ENCODE data around the gene ACTN2.
"Not testable (repeated sequence)": the region's sequence is repeated elsewhere in the genome, so short reads cannot be mapped to it uniquely, and the experiment has no call there.

ACTN2 gene

DNA sequence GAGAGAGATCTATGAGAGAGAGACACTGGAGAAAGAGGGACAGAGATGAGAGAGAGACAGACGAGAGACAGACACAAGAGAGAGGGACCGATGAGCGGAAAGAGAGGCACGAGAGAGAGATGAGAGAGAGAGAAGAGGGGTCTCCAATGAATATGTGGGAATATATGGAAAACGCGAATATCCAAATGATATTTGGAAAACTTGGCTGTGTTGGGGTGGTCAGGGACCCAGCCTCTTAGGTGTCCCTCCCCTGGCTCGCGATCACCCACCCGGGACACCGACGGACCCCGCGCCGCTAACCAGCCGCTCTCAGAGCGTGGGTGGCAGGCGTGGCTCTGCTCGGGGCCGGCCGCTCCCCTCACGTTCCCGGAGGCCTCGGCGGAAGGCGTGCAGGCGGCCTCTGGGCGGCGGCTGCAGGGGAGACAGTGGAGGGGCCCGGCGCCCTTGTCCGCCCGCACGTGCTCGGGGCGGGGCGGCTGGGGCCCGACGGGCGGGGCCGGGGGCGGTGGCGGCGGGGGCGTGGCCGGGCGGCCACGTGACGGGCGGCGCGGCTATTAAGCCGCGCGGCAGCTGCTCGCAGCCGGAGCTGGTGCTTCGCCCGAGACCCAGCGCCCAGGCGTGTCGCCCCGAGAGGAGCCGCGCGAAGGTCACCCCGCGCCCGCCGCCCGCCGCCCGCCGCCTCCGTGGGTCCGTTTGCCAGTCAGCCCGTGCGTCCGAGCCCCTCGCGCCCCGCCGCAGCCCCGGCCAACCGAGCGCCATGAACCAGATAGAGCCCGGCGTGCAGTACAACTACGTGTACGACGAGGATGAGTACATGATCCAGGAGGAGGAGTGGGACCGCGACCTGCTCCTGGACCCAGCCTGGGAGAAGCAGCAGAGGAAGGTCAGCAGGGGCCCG, at the start of gene ACTN2:
TSS of gene ACTN2 (plus strand) at position 583 of the 898 bp plus-strand sequence. CDS start at position 758, 175 bp downstream.
- no peak for DNase-seq (ENCODE audit: low read depth in 2 of 2)

GRCh38 chr1:236638945-236639344, 47.4 kb upstream of the ACTN2 start:
- no peak for DNase-seq (ENCODE audit: low read depth in 2 of 2)

DNA sequence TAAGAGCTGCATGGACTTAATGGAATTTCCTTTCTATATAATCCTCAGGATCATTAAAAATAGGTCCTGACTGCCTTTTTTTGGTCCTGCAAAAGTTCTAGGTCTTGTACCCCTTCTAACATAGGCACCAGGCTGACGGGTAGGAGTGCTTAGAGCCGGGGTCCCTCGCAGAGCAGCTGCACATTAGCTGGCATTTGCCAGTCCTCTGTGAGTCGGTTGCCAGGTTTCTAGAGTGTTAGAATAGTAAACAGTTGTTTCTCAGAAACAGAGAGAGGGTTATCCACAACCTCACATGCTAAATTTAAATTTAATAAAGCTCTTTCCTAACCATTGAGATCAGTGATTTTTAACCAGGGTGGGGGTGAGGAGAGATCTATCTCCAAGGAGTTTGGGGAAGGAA, 46.6 kb upstream of the ACTN2 start:
- no peak for DNase-seq (ENCODE audit: low read depth in 2 of 2)

GRCh38 chr1:236642763-236643162, 43.5 kb upstream of the ACTN2 start:
- no peak for DNase-seq (ENCODE audit: low read depth in 2 of 2)

DNA sequence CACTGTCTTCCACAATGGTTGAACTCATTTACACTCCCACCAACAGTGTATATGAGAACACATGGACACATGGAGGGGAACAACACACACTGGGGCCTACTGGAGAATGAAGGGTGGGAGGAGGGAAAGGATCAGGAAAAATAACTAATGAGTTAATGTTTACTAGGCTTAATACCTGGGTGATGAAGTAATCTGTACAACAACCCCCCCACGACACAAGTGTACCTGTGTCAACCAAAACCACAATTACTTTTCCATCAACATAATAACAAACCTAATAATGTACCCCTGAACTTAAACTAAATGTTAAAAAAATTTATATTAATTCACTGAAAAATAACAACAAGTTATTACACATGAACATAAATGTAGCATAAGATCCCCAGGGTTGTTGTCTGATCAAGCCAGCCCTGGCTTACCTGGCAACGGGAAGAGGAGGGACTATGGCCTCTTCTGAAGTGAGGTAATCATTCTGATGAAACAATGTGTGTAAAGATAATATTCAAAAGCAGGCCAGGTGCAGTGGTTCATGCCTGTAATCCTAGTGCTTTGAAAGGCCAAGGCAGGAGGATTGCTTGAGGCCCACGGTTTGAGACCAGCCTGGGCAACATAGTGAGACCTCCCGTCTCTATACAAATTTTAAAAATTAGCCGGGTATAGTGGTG, 41.2 kb upstream of the ACTN2 start:
- DNase-seq (ENCODE audit: low read depth in 2 of 2) = no peak

GRCh38 chr1:236654511-236654910, 31.8 kb upstream of the ACTN2 start:
- DNase-seq (ENCODE audit: low read depth in 2 of 2) = no peak

DNA sequence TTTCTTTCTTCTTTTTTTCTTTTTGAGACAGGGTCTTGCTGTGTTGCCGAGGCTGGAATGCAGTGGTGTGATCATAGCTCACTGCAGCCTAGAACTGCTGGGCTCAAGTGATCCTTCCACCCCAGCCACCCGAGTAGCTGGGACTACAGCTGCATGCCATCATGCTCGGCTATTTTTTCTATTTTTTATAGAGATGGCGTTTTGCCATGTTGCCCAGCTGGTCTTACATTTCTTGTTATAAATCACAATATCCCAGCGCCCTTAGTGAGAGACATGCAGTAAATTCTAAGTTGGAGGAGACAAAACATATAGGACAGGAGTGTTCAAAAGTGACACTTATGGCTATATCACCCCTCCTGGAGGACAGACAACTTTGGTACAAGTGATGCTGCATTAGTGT, 31.3 kb upstream of the ACTN2 start:
- no peak for DNase-seq (ENCODE audit: low read depth in 2 of 2)

GRCh38 chr1:236657398-236657797, 28.9 kb upstream of the ACTN2 start:
- no peak for DNase-seq (ENCODE audit: low read depth in 2 of 2)

DNA sequence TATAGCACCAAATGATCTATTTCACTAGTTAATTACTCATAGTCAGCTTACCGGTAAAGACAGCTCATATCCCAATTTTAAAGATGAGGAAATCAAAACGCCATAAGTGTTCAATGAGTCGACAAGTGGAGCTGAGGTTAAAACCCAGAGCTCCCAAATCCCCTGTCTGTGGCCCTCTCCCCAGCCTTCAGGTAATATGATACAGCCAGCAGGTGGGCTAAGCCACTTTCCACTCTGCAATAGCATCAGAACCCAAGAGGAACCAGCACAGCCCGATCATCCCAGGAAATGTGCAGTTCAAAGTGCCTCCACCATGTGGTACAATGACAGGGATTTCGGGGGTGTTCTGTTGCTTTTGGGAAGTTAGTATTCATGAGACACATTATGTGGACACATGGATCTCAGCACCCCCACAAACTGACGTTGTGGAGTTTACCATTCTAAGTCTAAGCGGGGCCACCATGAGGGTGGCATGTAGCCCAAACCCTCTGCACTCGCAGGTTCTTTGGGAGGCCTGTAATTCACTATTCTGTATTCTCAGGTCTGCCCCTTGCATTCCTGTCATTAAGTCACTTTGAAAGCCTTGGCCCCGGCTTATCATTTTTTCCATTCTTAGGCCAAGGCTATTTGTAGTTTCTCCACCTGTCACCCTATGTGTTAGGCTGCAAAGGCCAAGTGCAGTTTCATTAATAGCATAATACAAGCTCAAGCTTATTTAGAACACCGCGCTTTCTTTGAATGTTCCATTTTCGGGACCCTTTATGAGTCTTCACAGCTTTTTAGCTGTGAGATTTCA, 26.3 kb upstream of the ACTN2 start:
- DNase-seq (ENCODE audit: low read depth in 2 of 2) = no peak

DNA sequence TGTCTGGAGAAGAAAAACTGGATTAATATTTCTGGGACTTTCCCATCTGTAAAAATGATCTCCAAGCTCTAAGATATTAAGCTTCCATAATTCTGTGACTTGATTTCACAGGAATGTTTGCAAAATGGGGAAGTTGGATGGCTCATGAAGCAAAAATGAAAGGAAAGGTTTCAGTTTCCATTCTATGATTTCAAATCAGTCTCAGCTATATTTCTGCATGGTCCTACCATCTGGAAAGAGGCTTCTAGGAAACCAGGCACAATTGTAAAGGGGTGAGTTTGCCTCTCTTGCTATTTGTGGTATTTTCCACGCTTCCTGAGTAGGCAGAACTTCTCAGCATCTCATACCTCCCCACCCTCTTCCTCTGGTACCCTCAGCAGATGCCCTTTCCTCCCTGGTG, 22.4 kb upstream of the ACTN2 start:
- DNase-seq (ENCODE audit: low read depth in 2 of 2) = no peak

GRCh38 chr1:236668909-236669308, 17.4 kb upstream of the ACTN2 start:
- DNase-seq (ENCODE audit: low read depth in 2 of 2) = not testable (repeated sequence)

GRCh38 chr1:236670060-236670459, 16.2 kb upstream of the ACTN2 start:
- DNase-seq (ENCODE audit: low read depth in 2 of 2) = no peak

- no peak for DNase-seq (ENCODE audit: low read depth in 2 of 2)
These were observed 12.9 kb upstream of the ACTN2 start for GRCh38 chr1:236673289-236673919.

- DNase-seq (ENCODE audit: low read depth in 2 of 2) = no peak
These were observed 8.6 kb upstream of the ACTN2 start for GRCh38 chr1:236677641-236678235.

DNA sequence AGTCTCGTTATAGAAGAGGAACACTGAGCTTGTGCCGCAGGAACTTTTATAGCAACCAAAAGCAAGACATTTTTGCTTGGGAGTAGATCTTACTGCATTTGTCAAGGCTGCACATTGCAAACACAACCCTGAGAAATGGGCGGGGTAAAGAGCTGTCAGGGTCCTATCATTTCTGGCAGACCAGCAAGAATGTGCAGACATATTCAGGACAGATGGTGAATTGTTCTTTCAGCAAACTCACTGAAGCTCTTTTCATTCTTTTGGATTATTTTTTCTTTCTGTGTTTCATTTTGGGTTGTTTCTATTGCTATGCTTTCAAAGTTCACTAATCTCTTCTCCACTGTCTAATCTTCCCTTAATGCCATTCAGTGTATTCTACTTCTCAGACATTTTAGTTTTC, 5.1 kb upstream of the ACTN2 start:
- no peak for DNase-seq (ENCODE audit: low read depth in 2 of 2)

DNA sequence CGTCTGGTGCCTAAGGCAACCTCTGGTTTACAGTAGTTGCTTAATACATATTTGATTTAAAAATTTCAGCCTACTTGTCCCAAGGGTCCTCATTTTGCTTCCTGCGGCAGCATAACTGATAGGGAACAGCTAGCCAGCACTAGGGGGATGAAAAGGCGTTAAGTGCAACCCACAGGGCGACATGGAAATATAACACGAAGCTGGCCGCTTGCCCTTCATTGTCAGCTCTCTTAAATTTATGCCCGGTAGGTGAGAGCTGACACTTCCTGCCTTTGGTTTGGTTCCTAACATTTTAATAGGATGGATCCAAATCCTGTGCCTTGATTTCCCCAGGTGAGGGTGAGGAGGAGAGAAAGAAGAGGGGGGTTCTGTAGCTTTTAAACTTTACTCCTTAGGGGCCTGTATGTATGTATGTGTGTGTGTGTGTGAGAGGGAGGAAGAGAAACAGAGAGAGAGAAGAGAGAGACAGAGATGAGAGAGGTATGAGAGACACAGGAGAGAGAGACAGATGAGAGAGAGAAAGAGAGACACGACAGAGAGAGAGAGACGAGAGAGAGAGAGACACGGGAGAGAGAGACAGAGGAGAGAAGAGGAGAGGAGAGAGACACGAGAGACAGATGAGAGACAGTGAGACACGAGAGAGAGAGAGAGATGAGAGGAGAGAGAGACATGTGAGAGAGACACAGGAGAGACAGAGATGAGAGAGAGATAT, 938 bp upstream of the ACTN2 start:
- DNase-seq (ENCODE audit: low read depth in 2 of 2) = no peak

- no peak for DNase-seq (ENCODE audit: low read depth in 2 of 2)
These were observed 489 bp downstream of the ACTN2 start for GRCh38 chr1:236686815-236687160.

- no peak for DNase-seq (ENCODE audit: low read depth in 2 of 2)
These were observed 974 bp downstream of the ACTN2 start for GRCh38 chr1:236687273-236687672.

GRCh38 chr1:236688705-236689104, 2.4 kb downstream of the ACTN2 start:
- DNase-seq (ENCODE audit: low read depth in 2 of 2) = no peak

DNA sequence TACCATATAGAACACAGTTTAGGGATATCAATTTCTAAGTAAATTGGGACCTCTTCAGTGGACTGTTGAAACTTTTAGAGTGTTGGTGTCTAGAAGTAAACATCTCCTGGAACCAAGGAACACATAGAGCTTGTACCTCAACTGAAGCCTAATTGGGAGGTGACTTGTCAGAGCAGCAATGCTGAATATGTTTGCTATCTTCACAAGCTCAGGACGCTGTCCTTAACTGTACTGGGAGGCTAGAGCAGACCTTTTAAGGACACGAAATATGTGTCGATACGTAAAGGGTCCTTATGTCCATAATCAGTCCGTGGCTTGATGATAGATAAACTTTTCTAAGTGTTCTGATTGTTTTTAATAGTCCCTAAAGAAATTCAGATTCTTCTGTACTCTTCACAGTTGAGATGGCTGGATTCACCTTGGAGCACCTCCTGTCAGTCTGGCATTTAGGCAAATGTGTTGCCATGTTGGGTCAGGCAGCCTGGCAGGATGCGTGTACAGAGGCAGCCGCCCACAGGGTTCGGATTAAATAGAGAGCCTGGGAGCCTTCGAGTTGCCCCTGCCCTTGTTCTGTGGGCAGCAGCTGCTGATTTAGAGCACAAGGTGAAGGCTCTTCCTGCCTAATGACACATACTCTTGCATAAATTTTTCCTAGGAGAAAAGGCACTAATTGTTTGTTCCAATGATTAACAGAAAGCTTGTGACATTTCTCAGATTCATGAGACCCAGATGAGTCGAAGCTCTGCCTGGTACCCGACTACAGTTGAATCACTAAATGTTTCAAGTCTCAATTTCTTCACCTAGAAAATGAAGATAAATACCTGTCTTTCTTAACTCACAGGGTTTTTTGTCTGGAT, 3.6 kb downstream of the ACTN2 start:
- DNase-seq (ENCODE audit: low read depth in 2 of 2) = no peak

Data from fibroblast of skin of left quadriceps (primary cell).